ENCODE results near the gene SPTSSB. TPM values are rescaled to one million over a fixed set of nuclear protein-coding genes. Genes with fewer than 3 reads are reported as not detected.

The SPTSSB gene
- total RNA-seq, 1 donor from 2014 or later, result 0.42 TPM

DNA sequence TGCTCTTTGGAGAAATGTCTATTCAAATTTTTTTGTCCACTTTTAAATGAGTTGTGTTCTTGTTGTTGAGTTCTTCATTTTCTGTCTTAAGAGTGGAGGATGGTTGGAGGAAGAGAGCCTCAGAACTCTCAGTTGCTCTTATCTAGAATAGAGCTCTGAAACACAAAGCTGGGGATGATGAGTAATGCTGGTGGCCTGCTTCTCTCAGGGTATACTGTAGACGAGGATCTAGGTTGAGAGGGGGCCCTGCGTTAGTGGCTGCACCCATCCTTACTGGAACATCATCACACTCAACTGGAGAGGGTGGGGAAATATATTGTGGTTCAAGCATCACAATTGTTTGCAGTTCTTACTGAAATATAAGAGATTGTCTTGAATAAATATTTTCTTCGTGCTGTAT is 1.8 kb downstream of the SPTSSB start:
- peaks cover 12% of the 10 kb centered on the region for H3K4me1 Mint-ChIP-seq
- H3K9me3 Mint-ChIP-seq, result no peaks in the 10 kb centered on the region
- DNase-seq (ENCODE audit: low read depth, low spot score), result no peak
- TF ChIP-seq CTCF (conservative IDR thresholded peaks at IDR 0.05), result no peak
- H3K36me3 Mint-ChIP-seq (ENCODE audit: low read depth), result no peaks in the 10 kb centered on the region
- H3K27me3 Mint-ChIP-seq (ENCODE audit: low read depth), result peaks cover 54% of the 10 kb centered on the region
- no peak overlapping the region for H3K27ac Mint-ChIP-seq (ENCODE audit: unreplicated experiment)
- H3K4me3 Mint-ChIP-seq, result peak overlapping the region; percentile 39

- DNase-seq (ENCODE audit: low read depth, low spot score), result no peak
- H3K4me3 Mint-ChIP-seq, result no peak overlapping the region
- H3K4me1 Mint-ChIP-seq, result no peaks in the 10 kb centered on the region
- no peak overlapping the region for H3K27ac Mint-ChIP-seq (ENCODE audit: unreplicated experiment)
- H3K36me3 Mint-ChIP-seq (ENCODE audit: low read depth), result no peaks in the 10 kb centered on the region
- H3K27me3 Mint-ChIP-seq (ENCODE audit: low read depth), result peaks cover 20% of the 10 kb centered on the region
- no peaks in the 10 kb centered on the region for H3K9me3 Mint-ChIP-seq
- TF ChIP-seq CTCF (conservative IDR thresholded peaks at IDR 0.05), result no peak
Observed at GRCh38 chr3:161366094-161366493, 5.2 kb downstream of the SPTSSB start.

GRCh38 chr3:161358488-161358887 is 12.8 kb downstream of the SPTSSB start:
- Mint-ChIP-seq H3K27ac (ENCODE audit: unreplicated experiment) (no peak overlapping the region), H3K27me3 (ENCODE audit: low read depth) (no peaks in the 10 kb centered on the region), H3K4me3 (no peak overlapping the region), H3K9me3 (no peaks in the 10 kb centered on the region), H3K4me1 (no peaks in the 10 kb centered on the region), H3K36me3 (ENCODE audit: low read depth) (no peaks in the 10 kb centered on the region)
- no peak for DNase-seq (ENCODE audit: low read depth, low spot score)
- no peak for TF ChIP-seq CTCF (conservative IDR thresholded peaks at IDR 0.05)

DNA sequence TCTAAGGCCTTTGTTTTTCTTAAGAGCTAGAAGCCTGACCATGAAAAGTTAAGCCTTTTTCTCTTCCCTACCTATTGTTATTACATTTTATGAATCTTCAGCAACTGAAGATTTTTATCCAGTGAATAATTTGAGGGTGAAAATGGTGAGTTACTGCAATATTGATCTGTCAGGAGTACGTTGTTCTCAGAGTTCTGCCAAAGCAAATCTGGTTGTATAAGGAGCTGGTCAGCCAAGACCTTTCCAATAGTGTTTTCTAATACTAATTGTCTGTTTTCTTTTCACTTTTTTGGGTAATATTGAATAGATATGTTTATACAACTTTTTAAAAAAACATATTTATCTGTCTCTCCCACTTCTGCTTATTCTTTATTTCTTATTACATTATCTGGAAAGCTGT is 15.0 kb downstream of the SPTSSB start:
- TF ChIP-seq CTCF (conservative IDR thresholded peaks at IDR 0.05), result no peak
- no peak for DNase-seq (ENCODE audit: low read depth, low spot score)
- Mint-ChIP-seq H3K4me1 (no peaks in the 10 kb centered on the region), H3K9me3 (no peaks in the 10 kb centered on the region), H3K27ac (ENCODE audit: unreplicated experiment) (no peak overlapping the region), H3K4me3 (no peak overlapping the region), H3K27me3 (ENCODE audit: low read depth) (no peaks in the 10 kb centered on the region), H3K36me3 (ENCODE audit: low read depth) (no peaks in the 10 kb centered on the region)

DNA sequence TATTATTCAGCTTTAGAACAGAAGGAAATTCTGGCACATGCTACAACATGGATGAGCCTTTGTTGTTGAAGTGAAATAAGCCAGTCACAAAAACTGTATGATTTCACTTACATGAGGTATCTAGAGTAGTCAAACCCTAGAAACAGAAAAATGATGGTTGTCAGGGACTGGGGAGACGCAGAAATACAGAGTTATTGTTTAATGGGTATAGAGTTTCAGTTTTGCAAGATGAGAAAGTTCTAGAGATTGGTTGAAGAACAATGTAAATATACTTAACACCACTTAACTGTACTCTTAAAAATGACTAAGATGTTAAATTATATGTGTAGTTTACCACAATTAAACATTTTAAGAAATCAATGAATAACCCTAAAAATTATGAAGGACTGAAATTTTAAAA is 15.8 kb downstream of the SPTSSB start:
- Mint-ChIP-seq H3K27me3 (ENCODE audit: low read depth) (no peaks in the 10 kb centered on the region), H3K36me3 (ENCODE audit: low read depth) (no peaks in the 10 kb centered on the region), H3K4me1 (no peaks in the 10 kb centered on the region), H3K4me3 (no peak overlapping the region), H3K9me3 (no peaks in the 10 kb centered on the region), H3K27ac (ENCODE audit: unreplicated experiment) (no peak overlapping the region)
- no peak for DNase-seq (ENCODE audit: low read depth, low spot score)
- TF ChIP-seq CTCF (conservative IDR thresholded peaks at IDR 0.05), result no peak

- no peak for DNase-seq (ENCODE audit: low read depth, low spot score)
- Mint-ChIP-seq H3K4me3 (no peak overlapping the region), H3K4me1 (no peaks in the 10 kb centered on the region), H3K36me3 (ENCODE audit: low read depth) (no peaks in the 10 kb centered on the region), H3K9me3 (no peaks in the 10 kb centered on the region), H3K27me3 (ENCODE audit: low read depth) (no peaks in the 10 kb centered on the region), H3K27ac (ENCODE audit: unreplicated experiment) (no peak overlapping the region)
- TF ChIP-seq CTCF (conservative IDR thresholded peaks at IDR 0.05), result no peak
Observed at GRCh38 chr3:161354554-161354953, 16.8 kb downstream of the SPTSSB start.
